Fibroblast of skin of scalp (primary cell): ENCODE results near the gene SKA1.
"Not testable (repeated sequence)": the region's sequence is repeated elsewhere in the genome, so short reads cannot be mapped to it uniquely, and the experiment has no call there.

ENCODE experiments used
- DNase-seq: peaks from one replicate; pipeline ENCODE4 v3.0.0-alpha.2; 2013

The SKA1 gene

DNA sequence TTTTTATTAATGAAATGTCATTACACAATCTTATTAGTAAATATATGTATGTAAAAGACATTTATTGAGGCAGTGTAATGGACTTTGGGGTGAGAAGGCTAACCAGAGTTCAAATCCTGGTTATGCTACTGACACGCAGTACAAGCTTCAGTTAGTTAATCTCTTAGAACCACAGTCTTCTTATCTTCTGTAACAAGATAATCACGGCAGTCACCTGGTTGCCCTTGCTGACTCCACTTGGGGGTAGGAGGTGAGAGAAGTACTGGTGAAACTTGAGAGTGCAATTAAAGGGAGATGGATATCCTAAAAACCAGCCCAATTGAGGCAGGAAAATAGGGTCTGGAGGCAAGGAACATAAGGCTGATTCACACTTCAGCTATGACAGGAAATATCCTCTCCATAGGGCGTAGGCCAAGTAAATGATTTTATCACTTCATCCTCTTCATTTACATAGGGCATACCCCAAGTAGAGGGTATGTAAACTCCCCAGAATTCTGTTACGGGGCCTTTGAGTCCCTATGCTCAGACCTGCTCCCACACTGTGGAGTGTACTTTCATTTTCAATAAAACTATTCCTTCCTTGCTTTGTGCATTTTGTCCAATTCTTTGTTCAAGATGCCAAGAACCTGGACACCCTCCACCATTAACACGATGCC lies 21.3 kb downstream of the SKA1 start:
- no peak for DNase-seq

DNA sequence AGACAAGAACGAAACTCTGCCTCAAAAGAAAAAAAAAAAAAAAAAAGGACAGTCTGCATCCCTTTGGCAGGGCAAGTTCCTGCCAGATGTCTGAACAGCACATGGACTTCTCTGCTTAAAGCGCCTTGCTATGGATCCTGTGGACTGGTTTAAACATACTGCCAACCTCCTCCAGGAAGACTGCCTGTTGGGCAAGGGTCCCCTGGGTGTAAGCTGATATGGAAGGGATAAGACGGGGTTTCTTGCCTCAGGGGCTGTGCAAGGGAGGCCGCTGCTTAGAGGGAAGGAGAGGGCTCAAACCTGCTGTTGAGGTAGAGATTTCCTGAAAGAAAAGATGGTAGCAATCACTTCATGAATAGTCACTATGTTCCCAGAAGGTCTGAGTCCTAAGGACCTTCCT lies 22.2 kb downstream of the SKA1 start:
- DNase-seq = no peak

DNA sequence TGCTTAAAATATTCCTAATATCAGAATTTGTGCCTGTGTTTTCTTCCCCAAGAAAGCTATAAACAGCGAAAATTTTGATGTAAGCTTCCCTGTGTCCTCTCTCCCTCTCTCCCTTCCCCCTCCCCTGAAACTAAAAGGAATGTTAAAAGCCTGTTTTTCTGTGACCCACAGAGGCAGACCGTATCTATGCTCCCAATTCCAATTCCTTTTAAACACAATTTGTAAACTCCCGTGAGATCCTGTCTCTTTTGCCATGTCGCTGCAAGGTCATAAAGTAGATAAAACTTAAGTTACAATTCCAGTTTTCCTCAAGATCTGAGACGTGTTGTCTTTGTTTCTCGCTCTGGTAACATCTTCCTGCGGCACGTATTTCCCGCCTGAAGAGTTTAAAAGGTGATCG lies 23.3 kb downstream of the SKA1 start:
- DNase-seq = no peak

DNA sequence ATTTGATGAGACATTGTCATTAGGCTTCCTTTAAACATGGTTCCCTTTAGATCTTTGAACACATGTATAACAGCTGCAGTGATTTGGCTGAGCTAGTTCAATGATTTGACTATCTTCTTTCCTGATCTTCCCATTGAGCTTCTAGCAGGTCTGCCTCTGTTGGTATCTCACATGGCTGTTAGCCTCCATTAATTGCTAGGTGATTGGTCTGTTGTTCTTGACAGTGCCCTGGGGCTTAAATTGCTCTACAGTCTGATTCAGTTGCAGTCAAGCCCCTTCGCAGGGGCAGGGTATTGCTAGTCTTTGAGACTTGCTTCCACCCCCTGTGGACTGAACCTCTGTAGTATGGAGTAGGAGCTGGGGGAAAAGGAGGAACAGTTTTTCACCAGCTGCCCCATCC lies 24.1 kb downstream of the SKA1 start:
- no peak for DNase-seq

DNA sequence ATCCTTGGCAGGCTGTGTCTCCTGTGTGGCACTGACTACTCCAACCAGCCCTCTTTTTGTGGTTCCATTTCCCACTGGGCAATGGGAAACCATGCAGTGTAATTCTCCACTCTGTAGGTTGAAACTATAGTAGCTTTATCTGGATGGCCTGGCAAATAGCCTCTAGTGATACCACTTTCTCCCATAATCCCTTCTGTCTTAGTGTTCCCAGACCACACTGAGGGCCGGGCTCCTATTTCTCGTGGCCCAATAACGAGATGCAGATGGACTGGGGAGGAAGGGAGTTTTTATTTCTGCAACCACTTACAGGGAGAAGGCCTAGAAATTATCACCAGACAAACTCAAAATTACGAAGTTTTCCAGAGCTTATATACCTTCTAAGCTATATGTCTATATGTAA lies 24.7 kb downstream of the SKA1 start:
- peak; percentile 6 for DNase-seq

DNA sequence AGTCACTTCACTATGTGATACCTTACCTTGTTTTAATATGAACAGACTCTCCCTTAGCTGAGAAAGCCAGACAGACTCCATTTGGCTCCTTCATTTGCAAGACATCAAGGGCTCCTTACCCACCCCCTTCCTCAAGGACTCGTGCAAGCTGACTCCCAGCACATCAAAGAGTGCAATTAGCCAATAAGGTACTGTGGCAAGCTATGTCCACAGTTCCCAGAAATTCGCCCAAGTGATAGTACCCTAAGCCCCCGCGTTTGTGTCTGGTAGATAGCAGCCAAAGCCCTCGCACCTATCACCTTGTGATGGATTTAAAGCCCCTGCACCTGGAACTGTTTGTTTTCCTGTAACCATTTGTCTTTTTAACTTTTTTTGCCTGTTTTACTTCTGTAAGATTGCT lies 25.6 kb downstream of the SKA1 start:
- not testable (repeated sequence) for DNase-seq

DNA sequence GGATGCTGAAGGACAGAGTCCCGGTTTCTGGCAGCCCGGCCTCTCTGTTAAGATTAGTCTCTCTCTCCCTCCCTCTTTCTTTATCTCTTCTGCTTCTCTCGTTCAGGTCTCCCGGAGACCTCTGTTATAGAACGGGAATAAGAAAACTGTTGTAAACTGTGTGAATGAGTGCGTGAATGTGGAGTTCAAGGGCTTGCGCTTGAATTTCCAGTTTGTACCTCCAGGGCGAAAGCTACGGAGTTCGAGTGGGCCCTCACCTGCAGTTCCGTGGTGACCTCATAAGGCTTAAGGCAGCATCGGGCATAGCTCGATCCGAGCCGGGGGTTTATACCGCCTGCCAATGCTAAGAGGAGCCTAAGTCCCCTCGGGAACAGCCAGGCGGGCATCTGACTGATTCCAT lies 26.4 kb downstream of the SKA1 start:
- DNase-seq = no peak

DNA sequence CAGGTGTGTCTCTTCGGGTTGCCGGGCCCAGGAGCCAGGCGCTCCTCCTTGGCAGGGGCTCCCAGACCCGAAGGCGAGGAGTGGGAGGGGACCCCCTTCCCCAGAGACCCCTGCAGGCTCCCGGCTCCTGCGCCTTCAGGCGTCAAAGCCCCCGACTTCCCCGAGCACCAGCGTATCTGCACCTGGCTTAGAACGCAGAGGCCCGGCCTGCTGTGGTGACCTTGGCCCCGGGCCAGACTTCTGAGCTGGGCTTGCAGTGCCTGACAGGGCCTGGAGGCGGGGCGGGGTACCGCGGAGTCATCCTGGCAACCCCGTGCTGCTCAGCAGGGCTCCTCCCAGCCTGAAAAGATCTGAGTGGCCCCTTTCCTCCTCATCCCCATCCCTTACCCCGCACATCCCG lies 27.0 kb downstream of the SKA1 start:
- peak; percentile 5 for DNase-seq

DNA sequence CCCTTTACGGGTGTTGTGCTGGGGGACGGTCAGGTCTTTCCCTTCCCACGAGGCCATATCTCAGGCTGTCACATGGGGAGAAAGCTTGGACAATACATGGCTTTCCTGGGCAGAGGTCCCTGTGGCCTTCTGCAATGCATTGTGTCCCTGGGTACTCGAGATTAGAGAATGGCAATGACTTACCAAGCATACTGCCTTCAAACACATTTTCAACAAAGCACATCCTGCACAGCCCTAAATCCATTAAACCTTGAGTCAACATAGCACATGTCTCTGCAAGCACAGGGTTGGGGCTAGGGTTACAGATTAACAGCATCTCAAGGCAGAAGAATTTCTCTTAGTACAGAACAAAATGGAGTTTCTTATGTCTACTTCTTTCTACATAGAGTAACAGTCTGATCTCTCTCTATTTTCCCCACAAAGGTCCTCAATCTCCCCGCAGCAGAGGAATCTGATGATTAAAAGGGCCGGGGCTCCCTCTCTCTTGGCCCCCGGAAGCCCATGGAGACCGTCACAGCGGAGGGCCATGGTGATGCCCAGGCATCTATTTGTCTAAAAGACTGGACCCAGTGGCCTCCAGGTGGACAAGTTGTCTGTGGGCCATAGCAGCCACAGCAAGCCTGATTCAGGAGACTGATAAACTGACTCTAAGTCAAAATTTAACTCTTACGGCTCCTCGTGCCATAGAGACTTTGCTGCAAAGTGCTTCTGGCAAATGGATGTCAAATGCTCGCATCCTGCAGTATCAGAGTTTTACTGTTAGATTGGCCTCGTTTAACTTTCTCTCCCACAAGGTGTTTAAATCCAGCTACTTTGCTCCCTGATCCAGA lies 30.1 kb downstream of the SKA1 start:
- not testable (repeated sequence) for DNase-seq

DNA sequence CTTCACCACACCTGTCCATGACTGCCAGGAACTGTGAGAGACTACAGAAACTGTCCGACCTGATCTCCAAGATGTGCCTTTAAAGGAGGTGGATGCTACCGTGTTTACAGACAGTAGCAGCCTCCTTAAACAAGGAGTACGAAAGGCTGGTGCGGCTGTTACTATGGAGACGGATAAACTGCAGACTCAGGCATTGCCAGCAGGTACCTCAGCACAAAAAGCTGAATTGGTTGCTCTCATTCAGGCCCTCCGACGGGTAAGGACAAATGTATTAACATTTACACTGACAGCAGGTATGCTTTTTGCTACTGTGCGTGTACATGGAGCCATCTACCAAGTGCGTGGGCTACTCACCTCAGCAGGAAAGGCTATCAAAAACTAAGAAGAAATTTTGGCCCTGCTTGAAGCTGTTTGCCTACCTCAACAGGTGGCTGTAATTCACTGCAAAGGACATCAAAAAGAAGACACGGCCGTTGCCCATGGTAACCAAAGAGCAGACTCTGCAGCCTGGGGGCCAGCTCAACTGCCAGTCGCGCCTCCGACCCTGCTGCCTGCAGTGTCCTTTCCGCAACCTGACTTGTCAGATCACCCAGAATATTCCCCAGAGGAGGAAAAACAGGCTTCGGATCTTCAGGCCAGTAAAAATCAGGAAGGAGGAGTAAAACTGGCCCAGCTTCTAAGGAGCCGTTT lies 30.9 kb downstream of the SKA1 start:
- no peak for DNase-seq

DNA sequence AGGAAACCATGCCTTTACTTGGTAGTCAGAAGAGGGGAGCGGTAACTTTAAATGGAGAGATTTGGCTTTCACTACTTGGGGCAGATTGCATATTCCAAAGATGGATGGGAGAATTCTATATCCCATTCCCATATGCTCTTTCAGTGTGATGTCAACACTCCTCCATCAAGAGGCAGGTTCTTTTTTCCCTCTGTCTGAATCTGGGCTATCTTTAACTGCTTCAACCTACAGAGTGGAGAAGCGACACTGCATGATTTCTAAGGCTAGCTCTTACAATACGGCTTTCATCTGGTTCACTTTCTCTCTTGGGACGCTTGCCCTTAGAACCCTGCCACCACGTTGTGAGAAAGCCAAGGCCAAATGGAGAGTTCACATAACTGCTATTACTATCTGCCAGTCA lies 34.4 kb downstream of the SKA1 start:
- DNase-seq = no peak

DNA sequence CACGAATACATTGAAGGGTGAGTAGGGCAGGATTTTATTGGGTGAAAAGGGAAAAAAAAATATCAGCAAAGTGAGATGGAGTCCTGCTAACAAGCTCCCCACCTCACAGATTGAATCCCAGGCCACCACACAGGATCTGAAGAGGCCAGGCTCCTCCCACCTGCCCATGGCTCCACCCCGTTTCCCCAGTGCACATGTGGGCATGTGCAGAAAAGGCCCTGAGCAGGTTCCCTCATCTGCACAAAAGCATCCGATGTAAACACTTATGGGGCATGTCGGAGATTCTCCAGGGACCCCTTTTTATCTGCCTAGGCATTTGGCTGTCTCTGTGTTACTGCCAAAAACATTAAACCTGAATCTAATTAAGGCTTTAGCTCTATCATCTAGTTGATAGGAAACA lies 35.2 kb downstream of the SKA1 start:
- DNase-seq = no peak

DNA sequence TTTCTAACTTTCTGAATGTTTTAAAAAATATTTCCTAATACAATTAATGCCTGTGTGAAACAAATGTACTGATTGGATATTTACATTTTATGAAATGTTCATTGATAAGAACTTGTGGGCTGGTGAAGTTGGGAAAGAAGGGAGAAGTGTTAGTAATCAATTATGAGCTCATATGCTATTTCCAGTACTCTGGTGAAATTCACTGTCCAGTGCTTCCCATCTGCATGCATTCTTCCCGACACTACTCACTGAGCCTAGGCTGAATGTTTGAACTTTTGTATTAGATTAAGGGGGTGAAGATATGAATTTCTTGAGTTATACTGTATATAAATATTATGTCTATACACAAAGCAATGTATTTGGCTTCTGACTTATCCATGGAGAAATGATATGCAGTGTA lies 36.0 kb downstream of the SKA1 start:
- no peak for DNase-seq

DNA sequence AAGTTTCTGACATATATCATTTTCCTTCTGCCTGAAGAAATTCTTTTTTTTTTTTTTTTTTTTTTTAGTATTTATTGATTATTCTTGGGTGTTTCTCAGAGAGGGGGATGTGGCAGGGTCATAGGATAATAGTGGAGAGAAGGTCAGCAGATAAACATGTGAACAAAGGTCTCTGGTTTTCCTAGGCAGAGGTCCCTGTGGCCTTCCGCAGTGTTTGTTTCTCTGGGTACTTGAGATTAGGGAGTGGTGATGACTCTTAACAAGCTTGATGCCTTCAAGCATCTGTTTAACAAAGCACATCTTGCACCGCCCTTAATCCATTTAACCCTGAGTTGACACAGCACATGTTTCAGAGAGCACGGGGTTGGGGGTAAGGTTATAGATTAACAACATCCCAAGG lies 42.0 kb downstream of the SKA1 start:
- not testable (repeated sequence) for DNase-seq

DNA sequence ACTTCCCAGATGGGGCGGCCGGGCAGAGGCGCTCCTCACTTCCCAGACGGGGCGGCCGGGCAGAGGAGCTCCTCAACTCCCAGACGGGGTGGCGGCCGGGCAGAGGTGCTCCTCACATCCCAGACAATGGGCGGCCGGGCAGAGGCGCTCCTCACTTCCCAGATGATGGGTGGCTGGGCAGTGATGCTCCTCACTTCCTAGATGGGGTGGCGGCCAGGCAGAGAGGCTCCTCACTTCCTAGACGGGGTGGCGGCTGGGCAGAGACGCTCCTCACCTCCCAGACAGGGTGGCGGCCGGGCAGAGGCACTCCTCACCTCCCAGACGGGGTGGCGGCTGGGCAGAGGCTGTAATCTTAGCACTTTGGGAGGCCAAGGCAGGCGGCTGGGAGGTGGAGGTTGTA lies 42.9 kb downstream of the SKA1 start:
- DNase-seq = not testable (repeated sequence)

DNA sequence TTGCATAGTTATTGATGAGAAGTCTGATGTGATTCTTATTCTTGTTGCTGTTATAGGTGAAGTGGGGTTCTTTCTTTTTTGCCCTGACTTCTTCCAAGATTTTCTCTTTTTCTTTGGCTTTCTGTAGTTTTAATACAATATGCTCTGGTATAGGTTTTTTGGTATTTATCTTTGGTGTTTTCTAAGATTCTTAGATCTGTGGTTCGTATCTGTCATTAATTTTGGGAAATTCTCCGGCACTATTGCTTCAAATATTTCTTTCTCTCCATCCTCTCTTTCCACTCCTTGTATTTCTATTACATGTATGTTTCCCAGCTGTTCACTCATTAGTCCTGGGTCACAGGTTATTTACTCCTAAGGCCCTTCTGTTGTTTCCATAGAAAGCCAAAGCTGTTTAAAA lies 43.8 kb downstream of the SKA1 start:
- DNase-seq = no peak

DNA sequence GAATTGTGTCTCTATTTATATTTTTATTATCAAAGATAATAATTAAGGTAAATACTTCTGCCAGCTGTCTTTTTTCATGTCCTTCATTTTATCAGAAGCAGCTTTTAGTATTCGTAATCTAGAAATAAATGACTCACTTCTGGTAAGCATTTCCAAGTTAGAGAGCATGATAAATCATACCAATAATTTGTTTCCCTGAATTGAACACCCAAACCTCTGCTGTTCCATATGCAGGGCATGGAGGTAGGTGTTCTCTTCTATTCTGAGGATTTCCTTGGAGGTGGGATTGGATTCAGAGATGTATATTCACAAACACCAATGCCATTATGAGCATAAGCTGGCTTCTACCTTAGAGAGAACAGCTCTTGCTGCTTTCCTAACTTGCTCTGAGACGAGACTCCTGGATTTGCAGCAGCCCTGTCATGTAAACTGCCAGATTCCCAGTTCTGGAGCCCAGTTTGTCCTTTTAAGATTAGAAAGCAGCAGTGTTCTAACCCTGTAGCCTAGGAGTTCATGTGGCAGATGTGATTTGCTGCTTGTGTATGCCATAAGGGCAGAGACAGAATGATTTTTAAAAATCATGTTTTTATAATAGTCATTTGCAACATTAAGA lies 47.5 kb downstream of the SKA1 start:
- no peak for DNase-seq

DNA sequence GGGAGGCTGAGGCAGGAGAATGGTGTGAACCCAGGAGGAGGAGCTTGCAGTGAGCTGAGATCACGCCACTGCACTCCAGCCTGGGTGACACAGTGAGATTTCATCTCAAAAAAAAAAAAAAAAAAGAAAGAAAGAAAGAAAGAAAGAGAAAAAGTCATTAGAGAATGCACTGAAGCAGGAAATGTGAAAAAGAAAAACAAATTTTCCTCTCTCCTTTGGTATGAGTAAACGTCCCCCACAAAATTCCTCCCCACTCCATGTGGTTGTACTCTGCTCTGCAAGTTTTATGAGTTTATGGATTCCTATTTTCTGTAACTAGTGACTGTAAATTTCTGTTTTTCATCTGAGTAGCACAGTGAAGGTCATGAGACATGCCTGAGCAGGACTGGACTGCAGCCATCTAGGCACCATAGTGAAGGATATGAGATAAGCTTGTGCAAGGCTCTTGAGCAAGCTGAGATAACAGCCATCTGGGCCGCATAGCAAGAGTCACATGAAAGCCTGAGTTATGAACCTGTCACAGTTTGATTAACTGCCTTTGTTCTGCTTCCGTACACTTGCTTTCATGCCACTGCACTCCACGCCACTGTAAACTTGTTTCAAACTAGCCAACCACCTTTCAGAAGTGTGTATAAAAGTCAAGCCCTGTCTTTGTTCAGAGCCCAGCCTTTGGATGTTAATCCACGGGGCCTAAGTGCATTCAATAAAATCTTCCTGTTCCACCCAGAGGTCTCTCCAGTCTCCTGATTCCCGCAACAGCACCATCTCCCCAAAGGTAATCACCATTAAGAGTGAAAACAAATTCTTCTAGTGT lies 50.2 kb downstream of the SKA1 start:
- no peak for DNase-seq

DNA sequence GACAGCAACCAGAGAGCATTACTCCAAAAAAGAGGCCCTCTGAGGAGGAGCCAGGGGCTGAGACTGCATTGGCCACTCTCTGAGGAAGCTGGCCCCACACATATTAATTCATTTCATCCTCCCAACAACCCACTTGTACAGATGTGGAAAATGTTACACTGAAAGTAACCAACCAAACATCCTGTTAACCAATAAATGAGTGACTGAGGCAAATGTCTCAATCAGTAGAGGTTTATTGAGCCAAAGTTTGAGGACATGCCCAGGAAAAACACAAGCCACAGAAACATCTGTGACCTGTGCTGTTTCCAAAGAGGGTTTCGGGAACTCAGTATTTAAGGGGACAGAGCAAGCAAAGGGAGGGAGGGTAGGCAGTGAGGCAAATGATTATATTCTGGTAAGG lies 53.0 kb downstream of the SKA1 start:
- no peak for DNase-seq

DNA sequence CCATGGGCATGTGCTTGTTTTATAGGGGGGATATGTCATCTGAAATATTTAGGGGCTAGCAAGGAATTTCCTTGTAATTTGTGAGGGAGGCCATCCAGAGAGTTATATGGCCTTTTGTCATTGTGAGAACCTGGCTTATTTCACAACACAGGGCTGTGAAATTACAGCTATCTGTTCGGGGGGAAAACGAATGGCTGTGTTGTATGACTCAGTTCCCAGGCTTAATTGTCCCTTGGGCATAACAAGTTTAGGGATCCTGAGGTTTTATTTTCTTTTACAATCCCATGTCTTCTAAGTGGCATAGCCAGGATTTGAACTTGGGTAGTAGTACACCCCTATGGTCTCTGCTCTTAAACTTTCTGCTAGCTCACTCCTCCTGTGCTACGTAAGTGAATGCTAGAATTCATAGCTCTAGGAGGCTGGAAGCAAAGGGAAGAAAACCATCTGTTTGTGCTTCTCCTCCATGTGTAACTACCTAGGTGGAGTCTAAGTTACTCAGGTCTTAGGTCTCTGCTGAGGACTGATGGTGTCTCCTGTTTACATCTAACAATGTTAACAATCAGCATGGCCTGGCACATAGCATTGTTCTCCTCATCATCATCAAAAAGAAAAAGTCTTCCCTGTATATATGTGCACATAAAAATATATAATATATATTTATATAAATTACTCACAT lies 53.8 kb downstream of the SKA1 start:
- DNase-seq = no peak

DNA sequence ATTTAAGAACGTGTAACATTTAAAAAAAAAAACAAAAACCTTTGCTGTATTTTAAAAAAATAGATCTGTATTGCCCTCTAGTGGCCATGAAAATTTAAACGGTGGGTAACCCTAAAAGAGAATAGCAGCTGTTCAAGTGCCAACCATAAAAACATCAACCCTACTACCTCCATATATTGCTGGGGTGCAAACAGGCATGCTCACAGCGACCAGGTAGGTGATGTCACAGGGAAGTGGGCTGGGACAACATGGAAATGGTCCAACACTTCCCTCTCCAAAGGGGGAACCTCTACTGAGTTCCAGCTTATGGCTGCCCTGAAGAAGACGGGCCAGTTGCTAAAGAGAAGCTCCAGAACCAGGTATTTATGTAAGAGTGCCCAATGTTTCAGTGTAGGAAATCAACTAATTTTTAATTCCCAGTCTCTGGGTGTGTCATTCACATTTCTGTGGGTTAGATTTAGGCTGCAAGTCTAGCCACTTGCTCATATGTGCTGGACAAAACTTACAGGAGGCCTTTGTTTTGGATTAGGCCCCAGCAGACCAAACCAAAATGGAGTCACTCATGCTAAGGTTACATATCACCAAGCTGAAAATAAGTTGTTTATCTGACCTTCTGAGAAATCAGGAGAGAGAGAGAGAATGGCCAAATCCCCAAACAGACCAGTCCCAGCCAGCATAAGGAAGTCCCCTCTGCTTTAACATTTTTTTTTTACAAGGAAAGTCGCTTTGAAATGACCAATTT lies 54.5 kb downstream of the SKA1 start:
- DNase-seq = peak; percentile 3
